ENCODE data around the gene ASB10. TPM values are rescaled to one million over a fixed set of nuclear protein-coding genes. Genes with fewer than 3 reads are reported as not detected.

ASB10 gene
- polyA plus RNA-seq, 3 donors = not detected

DNA sequence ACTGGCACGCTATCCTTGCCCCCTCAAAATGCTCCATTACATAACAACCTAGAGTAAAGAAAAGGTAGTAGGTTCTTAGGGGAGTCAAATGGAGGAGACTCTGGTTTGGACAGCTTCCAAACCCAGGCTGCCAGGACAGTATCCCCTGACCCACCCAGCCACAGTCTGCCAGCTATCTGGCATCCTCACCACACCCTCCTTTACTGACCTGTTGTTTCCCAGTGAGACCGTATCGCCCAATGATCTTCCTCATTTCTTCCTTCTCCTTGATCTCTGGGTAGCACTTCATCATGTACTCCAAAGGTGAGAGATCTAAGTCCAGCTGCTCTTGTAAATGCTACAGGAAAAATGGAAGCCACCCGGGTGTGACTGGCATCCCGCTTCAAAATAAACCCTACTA, 28.3 kb upstream of the ASB10 start:
- no peaks in the 10 kb centered on the region for H4K20me1 ChIP-seq (ENCODE audit: insufficient read depth, low read length)
- WGBS (ENCODE audit: insufficient coverage) = 100% methylated on average over 2 of the region's 5 CpGs
- no peak overlapping the region for H3K27ac ChIP-seq (ENCODE audit: low read depth in 1 of 2, low read length in 2 of 2)
- no peak overlapping the region for H3K4me2 ChIP-seq (replicated peaks; ENCODE audit: extremely low read depth, low read length, poor library complexity, severe bottlenecking)
- no peak overlapping the region for H2AFZ ChIP-seq (ENCODE audit: insufficient read depth, low read depth, low read length, poor library complexity, severe bottlenecking)
- H3K79me2 ChIP-seq (ENCODE audit: insufficient read depth, low read length) = no peaks in the 10 kb centered on the region
- H3K9ac ChIP-seq (ENCODE audit: insufficient read depth, low read length, poor library complexity, severe bottlenecking) = no peak overlapping the region
- Mint-ChIP-seq H3K4me1 (no peaks in the 10 kb centered on the region), H3K27me3 (ENCODE audit: low read depth in 3 of 3) (peaks cover 0 to 3% (median 0%) of the 10 kb centered on the region in 3 donors), H3K27ac (no peak overlapping the region), H3K4me3 (no peak overlapping the region), H3K9me3 (peaks cover 0 to 1% (median 0%) of the 10 kb centered on the region in 7 donors), H3K36me3 (peaks cover 80 to 87% of the 10 kb centered on the region in 2 donors)
- no peaks in the 10 kb centered on the region for H3K4me1 ChIP-seq (ENCODE audit: control insufficient read depth in 1 of 2, insufficient read depth in 2 of 2, low read length in 2 of 2)
- TF ChIP-seq, protein P1, sequence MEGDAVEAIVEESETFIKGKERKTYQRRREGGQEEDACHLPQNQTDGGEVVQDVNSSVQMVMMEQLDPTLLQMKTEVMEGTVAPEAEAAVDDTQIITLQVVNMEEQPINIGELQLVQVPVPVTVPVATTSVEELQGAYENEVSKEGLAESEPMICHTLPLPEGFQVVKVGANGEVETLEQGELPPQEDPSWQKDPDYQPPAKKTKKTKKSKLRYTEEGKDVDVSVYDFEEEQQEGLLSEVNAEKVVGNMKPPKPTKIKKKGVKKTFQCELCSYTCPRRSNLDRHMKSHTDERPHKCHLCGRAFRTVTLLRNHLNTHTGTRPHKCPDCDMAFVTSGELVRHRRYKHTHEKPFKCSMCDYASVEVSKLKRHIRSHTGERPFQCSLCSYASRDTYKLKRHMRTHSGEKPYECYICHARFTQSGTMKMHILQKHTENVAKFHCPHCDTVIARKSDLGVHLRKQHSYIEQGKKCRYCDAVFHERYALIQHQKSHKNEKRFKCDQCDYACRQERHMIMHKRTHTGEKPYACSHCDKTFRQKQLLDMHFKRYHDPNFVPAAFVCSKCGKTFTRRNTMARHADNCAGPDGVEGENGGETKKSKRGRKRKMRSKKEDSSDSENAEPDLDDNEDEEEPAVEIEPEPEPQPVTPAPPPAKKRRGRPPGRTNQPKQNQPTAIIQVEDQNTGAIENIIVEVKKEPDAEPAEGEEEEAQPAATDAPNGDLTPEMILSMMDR (IDR thresholded peaks at IDR 0.05) = no peak
- no peak for DNase-seq
- H3K4me3 ChIP-seq (replicated peaks in 1 of 3; ENCODE audit: low read depth in 2 of 3, low read length in 3 of 3) = no peak overlapping the region
- no peaks in the 10 kb centered on the region for H3K27me3 ChIP-seq (ENCODE audit: control insufficient read depth in 2 of 2, insufficient read depth in 2 of 2, low read length in 2 of 2)
- no peaks in the 10 kb centered on the region for H3K9me3 ChIP-seq (replicated peaks in 1 of 2; ENCODE audit: control insufficient read depth in 1 of 2, insufficient read depth in 1 of 2, low read length in 2 of 2)
- intact Hi-C loops (cut with micrococcal nuclease) = no loop called here
- peaks cover 66 to 85% of the 10 kb centered on the region in 2 donors for H3K36me3 ChIP-seq (replicated peaks in 1 of 2; ENCODE audit: control insufficient read depth in 1 of 2, insufficient read depth in 2 of 2, low read length in 2 of 2)

DNA sequence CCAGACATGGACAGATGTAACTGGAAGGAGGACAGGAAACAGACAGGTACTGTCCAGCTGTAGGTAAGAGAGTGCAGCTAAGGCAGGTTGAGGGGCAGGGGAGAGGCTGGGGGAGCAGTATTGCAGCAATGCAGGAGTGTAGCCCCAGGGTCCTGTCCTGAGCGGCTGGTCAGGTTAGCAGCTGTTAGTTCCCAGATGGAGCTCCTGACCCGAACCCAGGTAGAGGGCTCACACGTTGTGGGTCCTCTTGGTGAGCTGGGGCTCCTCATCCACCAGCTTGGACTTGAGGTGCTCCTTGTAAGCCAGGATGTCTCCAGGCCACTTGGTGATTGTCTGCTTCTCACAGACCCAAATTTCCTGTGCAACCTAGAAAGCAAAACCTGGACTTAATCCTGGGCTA, 26.8 kb upstream of the ASB10 start:
- Histone ChIP-seq H3K27me3 (ENCODE audit: control insufficient read depth in 2 of 2, insufficient read depth in 2 of 2, low read length in 2 of 2) (no peaks in the 10 kb centered on the region), H3K4me2 (replicated peaks; ENCODE audit: extremely low read depth, low read length, poor library complexity, severe bottlenecking) (no peak overlapping the region), H2AFZ (ENCODE audit: insufficient read depth, low read depth, low read length, poor library complexity, severe bottlenecking) (no peak overlapping the region), H3K9ac (ENCODE audit: insufficient read depth, low read length, poor library complexity, severe bottlenecking) (no peak overlapping the region), H3K79me2 (ENCODE audit: insufficient read depth, low read length) (no peaks in the 10 kb centered on the region), H3K9me3 (replicated peaks in 1 of 2; ENCODE audit: control insufficient read depth in 1 of 2, insufficient read depth in 1 of 2, low read length in 2 of 2) (no peaks in the 10 kb centered on the region), H3K27ac (ENCODE audit: low read depth in 1 of 2, low read length in 2 of 2) (no peak overlapping the region), H4K20me1 (ENCODE audit: insufficient read depth, low read length) (no peaks in the 10 kb centered on the region), H3K36me3 (replicated peaks in 1 of 2; ENCODE audit: control insufficient read depth in 1 of 2, insufficient read depth in 2 of 2, low read length in 2 of 2) (peaks cover 59 to 70% of the 10 kb centered on the region in 2 donors), H3K4me1 (ENCODE audit: control insufficient read depth in 1 of 2, insufficient read depth in 2 of 2, low read length in 2 of 2) (no peaks in the 10 kb centered on the region), H3K4me3 (replicated peaks in 1 of 3; ENCODE audit: low read depth in 2 of 3, low read length in 3 of 3) (no peak overlapping the region)
- no peaks in the 10 kb centered on the region for H3K9me3 Mint-ChIP-seq
- no peak overlapping the region for H3K4me3 Mint-ChIP-seq
- DNase-seq = no peak
- intact Hi-C loops (cut with micrococcal nuclease) = no loop called here
- WGBS (ENCODE audit: insufficient coverage) = 89% methylated on average over 3 of the region's 3 CpGs
- peak overlapping the region in 1 of 7 donors; percentile 16 for H3K27ac Mint-ChIP-seq
- peaks cover 2 to 3% (median 3%) of the 10 kb centered on the region in 3 donors for H3K27me3 Mint-ChIP-seq (ENCODE audit: low read depth in 3 of 3)
- no peaks in the 10 kb centered on the region for H3K4me1 Mint-ChIP-seq
- H3K36me3 Mint-ChIP-seq = peaks cover 69 to 72% of the 10 kb centered on the region in 2 donors
- TF ChIP-seq, protein P1 (IDR thresholded peaks at IDR 0.05) = no peak

Data from CD14-positive monocyte (primary cell).